HepG2 (cell line): Measurements from ENCODE around the gene TIMP4. TPM values are rescaled to one million over a fixed set of nuclear protein-coding genes. Genes with fewer than 3 reads are reported as not detected.

Experiments used
- ATAC-seq: fragments of 200-7000 bp; cut with Tn5 transposase; 3 replicates; pipeline ENCODE4 v1.9.1; 2020; ENCODE audit warnings: mild to moderate bottlenecking, moderate library complexity
- BruUV-seq: library from RNA; stranded (reverse); fragments of 400-500 nt; replicated peaks from 2 replicates; lab custom pipeline; 2021; lab: Mats Ljungman, UMichigan
- CTCF ChIA-PET: fragments of 300-600 bp; formaldehyde crosslinking; extraction: SDS; loops from one replicate; lab custom pipeline; 2021; ENCODE audit warnings: low total read pairs, inconsistent platforms, low intra/inter-chr PET ratio; lab: Yijun Ruan, JAX
- POLR2A ChIA-PET: fragments of 350-600 bp; sonication (Branson Sonifier 250); formaldehyde crosslinking; loops from one replicate; lab custom pipeline; 2020; ENCODE audit warnings: antibody characterized with exemption, inconsistent platforms; lab: Yijun Ruan, JAX
- DNase-seq: peaks from one replicate; pipeline ENCODE4 v3.0.0-alpha.2; 2015; ENCODE audit warnings: low spot score
- FAIRE-seq: peaks from 3 replicates; lab custom pipeline; 2011; peaks lifted over from hg19 to GRCh38; lab: Jason Lieb, UNC
- H2AFZ ChIP-seq: one replicate; pipeline ENCODE4 v1.6.1; 2011; ENCODE audit warnings: low read length, inconsistent platforms
- H3K27ac ChIP-seq: fragments of 300-600 bp; 3 replicates; pipeline ENCODE4 v1.8.0; 2011; ENCODE audit warnings: mixed run types, mild to moderate bottlenecking, mixed read lengths, low read length, inconsistent platforms; ENCODE audit not compliant: insufficient read depth; ENCODE audit errors: extremely low read length
- H3K27me3 ChIP-seq, 2 experiments: fragments of 200-600 bp in 1 of 2; 2 replicates in 1 of 2; 3 replicates in 1 of 2; pipeline versions ENCODE4 v1.6.0 to v1.8.0; 2011; ENCODE audit warnings: low read length in 2 of 2, mild to moderate bottlenecking in 2 of 2, moderate library complexity in 2 of 2, inconsistent platforms in 1 of 2; ENCODE audit not compliant: insufficient read depth in 2 of 2, control insufficient read depth in 1 of 2
- H3K36me3 ChIP-seq, 2 experiments: fragments of 200-600 bp in 1 of 2; replicated peaks in 1 of 2; 2 replicates in 1 of 2; 3 replicates in 1 of 2; pipeline versions ENCODE4 v1.5.1 to v1.8.0; 2011; ENCODE audit warnings: low read length in 2 of 2, inconsistent platforms in 1 of 2; ENCODE audit not compliant: insufficient read depth in 2 of 2, control insufficient read depth in 1 of 2
- H3K4me1 ChIP-seq: 2 replicates; pipeline ENCODE4 v1.5.1; 2012; ENCODE audit warnings: low read length, inconsistent platforms; ENCODE audit not compliant: insufficient read depth
- H3K4me2 ChIP-seq: 2 replicates; pipeline ENCODE4 v1.6.0; 2011; ENCODE audit warnings: low read depth, low read length, inconsistent platforms
- H3K4me3 ChIP-seq, 3 experiments: fragments of 200-600 bp in 1 of 3; sonication (generic), shearing (Covaris generic) in 1 of 3; replicated peaks in 1 of 3; 2 replicates each; pipeline ENCODE4 v1.5.1; 2011 to 2016; ENCODE audit warnings: low read length in 3 of 3, inconsistent platforms in 2 of 3, low read depth in 2 of 3, mild to moderate bottlenecking in 2 of 3, control low read depth in 1 of 3, mixed read lengths in 1 of 3; ENCODE audit not compliant: insufficient read depth in 1 of 3
- H3K79me2 ChIP-seq: one replicate; pipeline ENCODE4 v1.6.1; 2011; ENCODE audit warnings: low read length, inconsistent platforms; ENCODE audit not compliant: insufficient read depth
- H3K9ac ChIP-seq: 2 replicates; pipeline ENCODE4 v1.6.0; 2011; ENCODE audit warnings: mild to moderate bottlenecking, low read depth, low read length, inconsistent platforms; ENCODE audit not compliant: insufficient read depth
- H3K9me3 ChIP-seq: 2 replicates; pipeline ENCODE4 v1.5.1; 2012; ENCODE audit warnings: mild to moderate bottlenecking, low read length
- H4K20me1 ChIP-seq: 2 replicates; pipeline ENCODE4 v1.6.0; 2011; ENCODE audit warnings: inconsistent platforms, mild to moderate bottlenecking, low read length, moderate library complexity; ENCODE audit not compliant: insufficient read depth
- E2F1 ChIP-seq: sonication (generic); formaldehyde crosslinking; IDR thresholded peaks from 2 replicates; pipeline ENCODE4 v1.5.0; 2020; ENCODE audit warnings: missing genetic modification reagents
- NCOA1 ChIP-seq: sonication (generic); formaldehyde crosslinking; IDR thresholded peaks from 2 replicates; pipeline ENCODE4 v1.9.0; 2021; ENCODE audit warnings: missing genetic modification reagents
- PAF1 ChIP-seq: IDR thresholded peaks from 2 replicates; pipeline ENCODE4 v1.6.1; 2016; ENCODE audit warnings: missing genetic modification reagents, missing compliant biosample characterization
- ZBTB3 ChIP-seq: sonication (generic); formaldehyde crosslinking; IDR thresholded peaks from 2 replicates; pipeline ENCODE4 v1.4.0; 2020; ENCODE audit warnings: low read depth, mild to moderate bottlenecking, moderate library complexity, missing genetic modification reagents, borderline replicate concordance
- ZC3H4 ChIP-seq: sonication (generic); formaldehyde crosslinking; IDR thresholded peaks from 2 replicates; pipeline ENCODE4 v1.4.0; 2020; ENCODE audit warnings: missing genetic modification reagents, borderline replicate concordance
- ZNF180 ChIP-seq: sonication (generic); formaldehyde crosslinking; IDR thresholded peaks from 2 replicates; pipeline ENCODE4 v1.4.0; 2020; ENCODE audit warnings: low read depth, missing genetic modification reagents, borderline replicate concordance
- ZNF3 ChIP-seq: IDR thresholded peaks from 2 replicates; pipeline ENCODE4 v1.7.0; 2017; ENCODE audit warnings: inconsistent platforms
- ZNF30 ChIP-seq: sonication (generic); formaldehyde crosslinking; IDR thresholded peaks from 2 replicates; pipeline ENCODE4 v1.5.0; 2020; ENCODE audit warnings: mild to moderate bottlenecking, missing genetic modification reagents
- ZNF318 ChIP-seq: sonication (generic); formaldehyde crosslinking; IDR thresholded peaks from 2 replicates; pipeline ENCODE4 v1.4.0; 2020; ENCODE audit warnings: mild to moderate bottlenecking, missing genetic modification reagents
- ZNF547 ChIP-seq: sonication (generic); formaldehyde crosslinking; IDR thresholded peaks from 2 replicates; pipeline ENCODE4 v1.5.1; 2020; ENCODE audit warnings: mild to moderate bottlenecking, missing genetic modification reagents
- ZNF724P ChIP-seq: sonication (generic); formaldehyde crosslinking; IDR thresholded peaks from 2 replicates; pipeline ENCODE4 v1.8.0; 2022; ENCODE audit warnings: missing genetic modification reagents, borderline replicate concordance
- ZZZ3 ChIP-seq: sonication (generic); formaldehyde crosslinking; IDR thresholded peaks from 2 replicates; pipeline ENCODE4 v1.4.0; 2020; ENCODE audit warnings: missing genetic modification reagents, mild to moderate bottlenecking, borderline replicate concordance
- WGBS: methylation state at CpG from one replicate; pipeline ENCODE4 v1.1.6; 2017; ENCODE audit warnings: low lambda C conversion rate; 5-methylcytosine and 5-hydroxymethylcytosine counted together
- in situ Hi-C: cut with HindIII; loops from 2 replicates; pipeline ENCODE4 v1.10.0; 2017; ENCODE audit warnings: low pct_unique_long_range_greater_than_20kb; ENCODE audit not compliant: extremely low pct_ligation_motif_present
- intact Hi-C: fragments of 100-400 bp; cut with micrococcal nuclease; formaldehyde crosslinking; loops from one replicate; pipeline ENCODE4 v1.10.0; 2022; ENCODE audit not compliant: unreplicated experiment
- polyA plus RNA-seq, 8 experiments: library from polyadenylated mRNA; depleted of rRNA in 3 of 8; stranded (reverse) in 7 of 8; unstranded in 1 of 8; fragments of >200 nt; fragmentation: Illumina TruSeq in 4 of 8; extraction: Trizol in 4 of 8; gene quantifications; 2 replicates each; pipeline versions ENCODE4 v1.2.1 to v1.2.3, GENCODE V29; 2011 to 2016; ENCODE audit warnings: low read depth in 4 of 8, missing spikeins in 1 of 8, mixed read lengths in 1 of 8; ENCODE audit not compliant: insufficient read depth in 1 of 8
- total RNA-seq, 5 experiments: library from RNA; depleted of rRNA; stranded (reverse); fragments of >200 nt; fragmentation: Illumina TruSeq; extraction: Trizol; gene quantifications; 2 replicates each; pipeline ENCODE4 v1.2.3, GENCODE V29; 2016; ENCODE audit warnings: low read depth in 1 of 5

The TIMP4 gene
- total and polyA plus RNA-seq, 2 of the 13 experiments (the other 11 are each of a cell fraction or from before 2014, with no cell fraction given): 0.05 to 0.07 TPM

GRCh38 chr3:12180218-12180617, 21.5 kb upstream of the TIMP4 start (continued):
- TF ChIP-seq ZNF30 (CRISPR knock-in tag) (no peak), ZZZ3 (CRISPR knock-in tag) (no peak)
- TF ChIP-seq, all 625 proteins: peak for 0

- CTCF ChIA-PET: no interaction called here
These were observed 20.7 kb upstream of the TIMP4 start for GRCh38 chr3:12179441-12179840.

More at GRCh38 chr3:12179441-12179840, 20.7 kb upstream of the TIMP4 start:
- POLR2A ChIA-PET: no interaction called here
- BruUV-seq: no TSS peak
- no peak overlapping the region for H2AFZ ChIP-seq
- in situ Hi-C loops: loop anchor here (5.0 kb wide), 1 partner anchor 42 kb away; no protein-coding TSS in a partner anchor
- H3K9ac ChIP-seq: no peak overlapping the region
- H3K27ac ChIP-seq: no peak overlapping the region
- DNase-seq (no peak), ATAC-seq (no peak), FAIRE-seq (no peak)
- no peaks in the 10 kb centered on the region for H3K36me3 ChIP-seq
- H3K79me2 ChIP-seq: no peaks in the 10 kb centered on the region
- no peak overlapping the region for H3K4me3 ChIP-seq
- no peak overlapping the region for H3K4me2 ChIP-seq
- peaks cover 14% of the 10 kb centered on the region; the same call in 1 of the 2 replicates for H3K4me1 ChIP-seq
- 4% methylated on average over 1 of the region's 1 CpG for WGBS
- no peaks in the 10 kb centered on the region for H4K20me1 ChIP-seq
- H3K9me3 ChIP-seq: no peaks in the 10 kb centered on the region
- no peak for TF ChIP-seq ZNF3
- no peak for TF ChIP-seq E2F1 (CRISPR knock-in tag)
- TF ChIP-seq ZBTB3 (CRISPR knock-in tag): no peak
- TF ChIP-seq ZNF318 (CRISPR knock-in tag): no peak
- no peak for TF ChIP-seq PAF1
- TF ChIP-seq ZNF547 (CRISPR knock-in tag): no peak
- TF ChIP-seq NCOA1 (CRISPR knock-in tag): no peak
- no peak for TF ChIP-seq ZC3H4 (CRISPR knock-in tag)
- no peak for TF ChIP-seq ZNF724P
- TF ChIP-seq ZNF180: no peak
- H3K27me3 ChIP-seq: peaks cover 0 to 15% of the 10 kb centered on the region in 2 experiments; a peak in 2 of 5 replicates
- intact Hi-C loops: loop anchor here (5.0 kb wide), 1 partner anchor 303 kb away; the partner anchor contains the start of gene TSEN2
